ENCODE results near the gene SLC39A5.
A peak's percentile ranks its signal among the peaks of the same experiment; 100 is the strongest.
"Not testable (repeated sequence)": the region's sequence is repeated elsewhere in the genome, so short reads cannot be mapped to it uniquely, and the experiment has no call there.

SLC39A5 gene

GRCh38 chr12:56247923-56248322 is 18.1 kb downstream of the SLC39A5 start:
- DNase-seq (ENCODE audit: low spot score) = no peak

GRCh38 chr12:56248711-56249110 is 18.9 kb downstream of the SLC39A5 start:
- no peak for DNase-seq (ENCODE audit: low spot score)

- DNase-seq (ENCODE audit: low spot score) = no peak
Observed at GRCh38 chr12:56252649-56253048, 22.8 kb downstream of the SLC39A5 start.

- DNase-seq (ENCODE audit: low spot score) = no peak
Observed at GRCh38 chr12:56253091-56253490, 23.2 kb downstream of the SLC39A5 start.

GRCh38 chr12:56255671-56256070 is 25.8 kb downstream of the SLC39A5 start:
- no peak for DNase-seq (ENCODE audit: low spot score)

GRCh38 chr12:56256326-56256960 is 26.6 kb downstream of the SLC39A5 start:
- peak; percentile 40 for DNase-seq (ENCODE audit: low spot score)

- DNase-seq (ENCODE audit: low spot score) = no peak
Observed at GRCh38 chr12:56257071-56257470, 27.2 kb downstream of the SLC39A5 start.

GRCh38 chr12:56257491-56258067 is 27.7 kb downstream of the SLC39A5 start:
- DNase-seq (ENCODE audit: low spot score) = peak; percentile 50

- peak; percentile 79 for DNase-seq (ENCODE audit: low spot score)
Observed at GRCh38 chr12:56258068-56258819, 28.4 kb downstream of the SLC39A5 start, which contains the start of gene ANKRD52. Gene ANKRD52, minus strand, starts transcription at chr12:56258384. Its CDS starts 115 bp downstream, at chr12:56258269.

GRCh38 chr12:56258820-56259183 is 29.0 kb downstream of the SLC39A5 start:
- no peak for DNase-seq (ENCODE audit: low spot score)

- DNase-seq (ENCODE audit: low spot score) = no peak
Observed at GRCh38 chr12:56260380-56260779, 30.5 kb downstream of the SLC39A5 start.

- no peak for DNase-seq (ENCODE audit: low spot score)
Observed at GRCh38 chr12:56260921-56261320, 31.1 kb downstream of the SLC39A5 start.

GRCh38 chr12:56261503-56262232 is 31.8 kb downstream of the SLC39A5 start:
- peak; percentile 84 for DNase-seq (ENCODE audit: low spot score)

GRCh38 chr12:56262955-56263354 is 33.1 kb downstream of the SLC39A5 start:
- not testable (repeated sequence) for DNase-seq (ENCODE audit: low spot score)

- DNase-seq (ENCODE audit: low spot score) = not testable (repeated sequence)
Observed at GRCh38 chr12:56266068-56266692, 36.3 kb downstream of the SLC39A5 start.

- peak; percentile 89 for DNase-seq (ENCODE audit: low spot score)
Observed at GRCh38 chr12:56266693-56267442, 37.0 kb downstream of the SLC39A5 start, which contains the start of gene COQ10A. Gene COQ10A, plus strand, starts transcription at chr12:56266942. Its CDS starts 177 bp downstream, at chr12:56267119.

GRCh38 chr12:56267443-56268071 is 37.7 kb downstream of the SLC39A5 start:
- peak; percentile 41 for DNase-seq (ENCODE audit: low spot score)

- DNase-seq (ENCODE audit: low spot score) = peak; percentile 70
Observed at GRCh38 chr12:56271031-56271430, 41.2 kb downstream of the SLC39A5 start.

GRCh38 chr12:56272468-56272867 is 42.6 kb downstream of the SLC39A5 start:
- DNase-seq (ENCODE audit: low spot score) = not testable (repeated sequence)

- no peak for DNase-seq (ENCODE audit: low spot score)
Observed at GRCh38 chr12:56274299-56274698, 44.4 kb downstream of the SLC39A5 start.

GRCh38 chr12:56278905-56279304 is 49.1 kb downstream of the SLC39A5 start:
- no peak for DNase-seq (ENCODE audit: low spot score)

All from RKO (cell line).